HCT116 (cell line): ENCODE results near the gene SPRED3. TPM values are rescaled to one million over a fixed set of nuclear protein-coding genes. Genes with fewer than 3 reads are reported as not detected.

Experiments
- ATAC-seq: fragments of 200-7000 bp; cut with Tn5 transposase; 2 replicates; pipeline ENCODE4 v1.9.1; 2020; ENCODE audit warnings: mild to moderate bottlenecking, moderate library complexity
- BruUV-seq: library from RNA; stranded (reverse); fragments of 400-500 nt; replicated peaks from 2 replicates; lab custom pipeline; 2021; lab: Mats Ljungman, UMichigan
- CTCF ChIA-PET: fragments of 300-600 bp; sonication (Branson Sonifier 250); formaldehyde crosslinking; loops from one replicate; lab custom pipeline; 2021; ENCODE audit warnings: antibody characterized with exemption; lab: Charles Lee
- POLR2A ChIA-PET: fragments of 300-600, 350-600 bp; sonication (Branson Sonifier 250); formaldehyde crosslinking; loops from one replicate; lab custom pipeline; 2021; ENCODE audit warnings: antibody characterized with exemption; lab: Charles Lee
- RAD21 ChIA-PET, 2 experiments: fragments of 300-600 bp; sonication (Branson Sonifier 250); formaldehyde crosslinking; loops; one replicate each; lab custom pipeline; 2023; ENCODE audit warnings: low total read pairs in 2 of 2; ENCODE audit not compliant: uncharacterized antibody in 2 of 2, unreplicated experiment in 2 of 2, low non-redundant PET in 1 of 2; lab: Charles Lee
- DNase-seq: peaks from one replicate; pipeline ENCODE4 v3.0.0-alpha.2; 2010; ENCODE audit warnings: low read depth, low spot score
- H2AFZ ChIP-seq: fragments of 200-600 bp; shearing (Covaris generic), sonication (generic); 2 replicates; pipeline ENCODE4 v1.6.1; 2017; ENCODE audit warnings: low read depth, mixed run types, mixed read lengths, antibody characterized with exemption, low read length; ENCODE audit not compliant: poor library complexity, severe bottlenecking
- H3K27ac ChIP-seq: 2 replicates; pipeline ENCODE4 v1.5.1; 2012; ENCODE audit warnings: low read depth, low read length
- H3K27me3 ChIP-seq: fragments of 200-600 bp; sonication (generic); 2 replicates; pipeline ENCODE4 v1.6.1; 2016; ENCODE audit warnings: mixed run types, low read length, mixed read lengths; ENCODE audit not compliant: insufficient read depth
- H3K36me3 ChIP-seq, 2 experiments: fragments of 200-500 bp in 1 of 2; fragments of 200-600 bp in 1 of 2; sonication (Bioruptor generic) in 1 of 2; sonication (generic) in 1 of 2; 2 replicates each; pipeline versions ENCODE4 v1.5.1 to v1.6.1; 2014 to 2016; ENCODE audit warnings: low read length in 2 of 2, inconsistent platforms in 1 of 2, mixed read lengths in 1 of 2, mixed run types in 1 of 2; ENCODE audit not compliant: insufficient read depth in 2 of 2, control insufficient read depth in 1 of 2
- H3K4me1 ChIP-seq, 2 experiments: fragments of 200-600 bp in 1 of 2; sonication (generic) in 1 of 2; 2 replicates each; pipeline versions ENCODE4 v1.5.1 to v1.6.1; 2012 to 2017; ENCODE audit warnings: low read length in 2 of 2, inconsistent platforms in 1 of 2, mild to moderate bottlenecking in 1 of 2, mixed read lengths in 1 of 2, mixed run types in 1 of 2, moderate library complexity in 1 of 2; ENCODE audit not compliant: insufficient read depth in 2 of 2, control insufficient read depth in 1 of 2
- H3K4me2 ChIP-seq: fragments of 200-600 bp; sonication (generic); 2 replicates; pipeline ENCODE4 v1.6.1; 2017; ENCODE audit warnings: mixed run types, low read length, mixed read lengths
- H3K4me3 ChIP-seq, 2 experiments: fragments of 200-600 bp in 1 of 2; sonication (generic) in 1 of 2; replicated peaks in 1 of 2; 2 replicates each; pipeline ENCODE4 v1.5.1; 2011 to 2016; ENCODE audit warnings: low read length in 2 of 2, control low read depth in 1 of 2, low read depth in 1 of 2, mild to moderate bottlenecking in 1 of 2, mixed read lengths in 1 of 2, mixed run types in 1 of 2
- H3K79me2 ChIP-seq: fragments of 200-600 bp; sonication (generic); 2 replicates; pipeline ENCODE4 v1.6.1; 2017; ENCODE audit warnings: mild to moderate bottlenecking, mixed run types, low read length, moderate library complexity, mixed read lengths; ENCODE audit not compliant: insufficient read depth
- H3K9ac ChIP-seq: fragments of 200-600 bp; sonication (generic); 2 replicates; pipeline ENCODE4 v1.6.1; 2016; ENCODE audit warnings: low read length, mixed read lengths
- H3K9me2 ChIP-seq: fragments of 200-600 bp; sonication (generic), shearing (Covaris generic); 2 replicates; pipeline ENCODE4 v1.6.1; 2017; ENCODE audit warnings: mixed run types, mild to moderate bottlenecking, moderate library complexity; ENCODE audit not compliant: insufficient read depth
- H3K9me3 ChIP-seq, 2 experiments: fragments of 200-500 bp in 1 of 2; fragments of 200-600 bp in 1 of 2; sonication (Bioruptor generic) in 1 of 2; sonication (generic) in 1 of 2; 2 replicates each; pipeline ENCODE4 v1.6.1; 2014 to 2017; ENCODE audit warnings: low read length in 2 of 2, mixed read lengths in 2 of 2, inconsistent platforms in 1 of 2, low read depth in 1 of 2, mild to moderate bottlenecking in 1 of 2, mixed run types in 1 of 2, moderate library complexity in 1 of 2; ENCODE audit not compliant: control insufficient read depth in 1 of 2, insufficient read depth in 1 of 2
- H4K20me1 ChIP-seq: fragments of 200-600 bp; sonication (generic), shearing (Covaris generic); 2 replicates; pipeline ENCODE4 v1.6.1; 2017; ENCODE audit warnings: mixed run types, mild to moderate bottlenecking, moderate library complexity; ENCODE audit not compliant: insufficient read depth
- ATF3 ChIP-seq: IDR thresholded peaks from 2 replicates; pipeline ENCODE4 v1.6.1; 2012
- CBX3 ChIP-seq: IDR thresholded peaks from 2 replicates; pipeline ENCODE4 v1.6.1; 2012; ENCODE audit warnings: low read depth
- CEBPB ChIP-seq: IDR thresholded peaks from 2 replicates; pipeline ENCODE4 v1.6.1; 2012; ENCODE audit warnings: low read depth
- CTCF ChIP-seq, 3 experiments: fragments of 200-600 bp in 1 of 3; sonication (generic) in 1 of 3; IDR thresholded peaks in 2 of 3; conservative IDR thresholded peaks in 1 of 3; 2 replicates each; pipeline ENCODE4 v1.5.1; 2012 to 2017; ENCODE audit warnings: low read depth in 2 of 3, low read length in 2 of 3, antibody characterized with exemption in 1 of 3, borderline replicate concordance in 1 of 3, control low read depth in 1 of 3, mild to moderate bottlenecking in 1 of 3, mixed read lengths in 1 of 3, mixed run types in 1 of 3, moderate library complexity in 1 of 3; ENCODE audit not compliant: insufficient read depth in 1 of 3
- EGR1 ChIP-seq: IDR thresholded peaks from 2 replicates; pipeline ENCODE4 v1.6.1; 2012; ENCODE audit warnings: low read depth
- EZH2 ChIP-seq: fragments of 200-600 bp; sonication (generic); IDR thresholded peaks from 2 replicates; pipeline ENCODE4 v1.6.1; 2017; ENCODE audit warnings: antibody characterized with exemption, mixed run types
- EZH2phosphoT487 ChIP-seq: fragments of 200-600 bp; IDR thresholded peaks from 2 replicates; pipeline ENCODE4 v1.6.1; 2018; ENCODE audit warnings: antibody characterized with exemption, borderline replicate concordance
- FOSL1 ChIP-seq: IDR thresholded peaks from 2 replicates; pipeline ENCODE4 v1.6.1; 2012; ENCODE audit warnings: low read depth
- POLR2A ChIP-seq: IDR thresholded peaks from 2 replicates; pipeline ENCODE4 v1.7.0; 2011; ENCODE audit warnings: borderline replicate concordance; ENCODE audit not compliant: insufficient read depth, insufficient read length; ENCODE audit errors: extremely low read depth
- POLR2AphosphoS5 ChIP-seq: IDR thresholded peaks from 2 replicates; pipeline ENCODE4 v1.6.1; 2011; ENCODE audit warnings: mild to moderate bottlenecking, low read depth, low read length, moderate library complexity
- RAD21 ChIP-seq: IDR thresholded peaks from 2 replicates; pipeline ENCODE4 v1.6.1; 2012; ENCODE audit warnings: low read depth, mild to moderate bottlenecking
- SIN3A ChIP-seq: IDR thresholded peaks from 2 replicates; pipeline ENCODE4 v1.6.1; 2012; ENCODE audit warnings: low read depth
- SP1 ChIP-seq: IDR thresholded peaks from 2 replicates; pipeline ENCODE4 v1.6.1; 2012; ENCODE audit warnings: low read depth
- SRF ChIP-seq: IDR thresholded peaks from 2 replicates; pipeline ENCODE4 v1.6.1; 2012; ENCODE audit warnings: low read depth
- TCF7L2 ChIP-seq: IDR thresholded peaks from 2 replicates; pipeline ENCODE4 v1.7.0; 2011; ENCODE audit warnings: borderline replicate concordance, inconsistent platforms; ENCODE audit not compliant: insufficient read depth, insufficient read length; ENCODE audit errors: extremely low read depth
- YY1 ChIP-seq: IDR thresholded peaks from 2 replicates; pipeline ENCODE4 v1.6.1; 2011; ENCODE audit warnings: low read length, low read depth, moderate library complexity, mild to moderate bottlenecking; ENCODE audit not compliant: insufficient replicate concordance; ENCODE audit errors: extremely low read depth
- ZNF274 ChIP-seq: fragments of 200-500 bp; sonication (Bioruptor generic); IDR thresholded peaks from 2 replicates; pipeline ENCODE4 v1.6.1; 2014; ENCODE audit warnings: mild to moderate bottlenecking, low read depth, low read length, inconsistent platforms
- intact Hi-C: fragments of 100-400 bp; cut with micrococcal nuclease; formaldehyde crosslinking; loops from 2 replicates; pipeline ENCODE4 v1.10.0; 2022
- total RNA-seq: library from RNA; stranded (reverse); gene quantifications from one replicate; pipeline ENCODE4 v1.2.1, GENCODE V29; 2021; ENCODE audit not compliant: unreplicated experiment
- TF ChIP-seq, protein P1 (sequence below): IDR thresholded peaks from 2 replicates; pipeline ENCODE4 v1.6.1; 2012

SPRED3 gene
- total RNA-seq, 1 experiment from 2014 or later, result 3.4 TPM

GRCh38 chr19:38355728-38356725, 32.5 kb upstream of the SPRED3 start:
- H4K20me1 ChIP-seq, result no peaks in the 10 kb centered on the region
- no peak overlapping the region for H3K4me3 ChIP-seq
- H2AFZ ChIP-seq, result no peak overlapping the region
- RAD21 ChIA-PET, result no interaction called here
- BruUV-seq, result no TSS peak
- H3K9me2 ChIP-seq, result no peaks in the 10 kb centered on the region
- H3K9me3 ChIP-seq, result no peaks in the 10 kb centered on the region
- no peaks in the 10 kb centered on the region for H3K36me3 ChIP-seq
- no peak overlapping the region for H3K9ac ChIP-seq
- H3K27me3 ChIP-seq, result peaks cover 11% of the 10 kb centered on the region; the same call in 1 of the 2 replicates
- no peak overlapping the region for H3K27ac ChIP-seq
- DNase-seq (no peak), ATAC-seq (no peak)
- peaks cover 0 to under 1% of the 10 kb centered on the region in 2 experiments; a peak in 1 of 4 replicates for H3K4me1 ChIP-seq
- intact Hi-C loops, result no loop called here
- POLR2A ChIA-PET, result no interaction called here
- no peaks in the 10 kb centered on the region for H3K79me2 ChIP-seq
- CTCF ChIA-PET, result no interaction called here
- TF ChIP-seq ATF3, result no peak
- TF ChIP-seq, all 23 proteins: peak for 0
- H3K4me2 ChIP-seq, result no peak overlapping the region

DNA sequence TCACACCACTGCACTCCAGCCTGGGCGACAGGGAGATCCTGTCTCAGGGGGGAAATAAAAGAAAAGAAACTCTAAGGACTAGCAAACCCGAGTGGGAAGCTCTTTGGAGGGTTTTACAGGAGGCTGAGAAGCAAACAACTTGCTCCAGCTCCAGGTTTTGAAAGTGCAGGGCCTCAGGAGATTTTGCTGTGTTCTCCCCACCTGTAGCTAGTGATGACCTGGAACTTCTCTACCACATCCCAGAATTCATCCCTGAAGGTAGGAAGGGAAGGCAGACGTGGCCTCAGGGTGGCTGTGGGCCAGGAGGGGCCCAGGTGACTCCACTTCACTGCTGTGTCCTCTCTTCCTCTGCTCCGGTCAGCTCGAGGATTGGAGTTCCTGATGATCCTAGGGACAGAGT, 30.4 kb upstream of the SPRED3 start:
- CTCF ChIA-PET, result no interaction called here
- POLR2A ChIA-PET, result interaction anchor here (1.0 to 1.1 kb wide), 2 partner anchors 9 to 16 kb away, joined by 3 to 4 read pairs; partner anchors contain the start of gene PSMD8

More for the DNA sequence above, 30.4 kb upstream of the SPRED3 start:
- Histone ChIP-seq H3K27ac (no peak overlapping the region), H3K4me1 (peaks cover 6 to 19% of the 10 kb centered on the region in 2 experiments; a peak in 3 of 4 replicates), H3K79me2 (no peaks in the 10 kb centered on the region), H4K20me1 (no peaks in the 10 kb centered on the region), H3K9me3 (no peaks in the 10 kb centered on the region), H3K36me3 (no peaks in the 10 kb centered on the region), H3K9ac (no peak overlapping the region), H2AFZ (no peak overlapping the region), H3K4me3 (no peak overlapping the region), H3K4me2 (no peak overlapping the region), H3K9me2 (no peaks in the 10 kb centered on the region), H3K27me3 (peaks cover 11% of the 10 kb centered on the region; the same call in 1 of the 2 replicates)
- BruUV-seq, result no TSS peak
- intact Hi-C loops, result no loop called here
- TF ChIP-seq ATF3, result no peak
- TF ChIP-seq RAD21, result no peak
- no peak for TF ChIP-seq CBX3
- TF ChIP-seq, protein P1, sequence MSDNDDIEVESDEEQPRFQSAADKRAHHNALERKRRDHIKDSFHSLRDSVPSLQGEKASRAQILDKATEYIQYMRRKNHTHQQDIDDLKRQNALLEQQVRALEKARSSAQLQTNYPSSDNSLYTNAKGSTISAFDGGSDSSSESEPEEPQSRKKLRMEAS, result no peak
- TF ChIP-seq CTCF (IDR thresholded peaks at IDR 0.05 in 2 of 3, conservative IDR thresholded peaks at IDR 0.05 in 1 of 3; ENCODE audit: borderline replicate concordance in 1 of 3, insufficient read depth in 1 of 3, low read depth in 2 of 3, low read length in 2 of 3), result no peak
- no peak for TF ChIP-seq TCF7L2
- TF ChIP-seq SRF, result no peak
- no peak for TF ChIP-seq SIN3A
- no peak for TF ChIP-seq YY1
- TF ChIP-seq POLR2A, result no peak
- no peak for TF ChIP-seq EGR1
- no peak for TF ChIP-seq EZH2
- no peak for TF ChIP-seq SP1
- TF ChIP-seq EZH2phosphoT487, result no peak
- no peak for TF ChIP-seq FOSL1
- no peak for TF ChIP-seq POLR2AphosphoS5
- TF ChIP-seq ZNF274, result no peak
- no peak for TF ChIP-seq CEBPB
- no peak for DNase-seq
- ATAC-seq, result no peak
- RAD21 ChIA-PET, result no interaction called here
